ENCODE results near the gene FAM221B.

DNA sequence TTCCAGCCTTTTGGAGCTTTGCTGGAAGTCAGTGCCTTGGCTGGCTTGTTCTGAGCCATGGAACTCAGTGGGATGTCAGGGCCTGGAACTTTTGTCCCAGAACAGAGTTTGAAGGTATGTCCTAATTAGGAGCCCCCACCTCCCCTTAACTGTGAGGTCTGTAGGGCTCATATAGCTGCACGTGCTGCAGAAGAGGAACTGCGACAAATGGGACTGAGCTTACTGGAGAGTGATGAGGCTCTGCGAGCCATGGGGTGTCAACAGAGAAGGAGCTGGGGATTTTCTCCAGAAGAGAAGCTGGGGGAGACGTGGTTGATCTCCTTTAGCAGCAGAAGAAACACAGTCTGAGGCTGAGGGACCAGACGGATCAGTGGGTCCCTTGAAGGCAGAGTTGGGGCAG lies 11.4 kb upstream of the FAM221B start:
- TF ChIP-seq, protein P1, sequence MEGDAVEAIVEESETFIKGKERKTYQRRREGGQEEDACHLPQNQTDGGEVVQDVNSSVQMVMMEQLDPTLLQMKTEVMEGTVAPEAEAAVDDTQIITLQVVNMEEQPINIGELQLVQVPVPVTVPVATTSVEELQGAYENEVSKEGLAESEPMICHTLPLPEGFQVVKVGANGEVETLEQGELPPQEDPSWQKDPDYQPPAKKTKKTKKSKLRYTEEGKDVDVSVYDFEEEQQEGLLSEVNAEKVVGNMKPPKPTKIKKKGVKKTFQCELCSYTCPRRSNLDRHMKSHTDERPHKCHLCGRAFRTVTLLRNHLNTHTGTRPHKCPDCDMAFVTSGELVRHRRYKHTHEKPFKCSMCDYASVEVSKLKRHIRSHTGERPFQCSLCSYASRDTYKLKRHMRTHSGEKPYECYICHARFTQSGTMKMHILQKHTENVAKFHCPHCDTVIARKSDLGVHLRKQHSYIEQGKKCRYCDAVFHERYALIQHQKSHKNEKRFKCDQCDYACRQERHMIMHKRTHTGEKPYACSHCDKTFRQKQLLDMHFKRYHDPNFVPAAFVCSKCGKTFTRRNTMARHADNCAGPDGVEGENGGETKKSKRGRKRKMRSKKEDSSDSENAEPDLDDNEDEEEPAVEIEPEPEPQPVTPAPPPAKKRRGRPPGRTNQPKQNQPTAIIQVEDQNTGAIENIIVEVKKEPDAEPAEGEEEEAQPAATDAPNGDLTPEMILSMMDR (conservative IDR thresholded peaks at IDR 0.05 in 1 of 2, IDR thresholded peaks at IDR 0.05 in 1 of 2; ENCODE audit: extremely low read depth in 1 of 2, insufficient read depth in 1 of 2, low read depth in 1 of 2, low read length in 2 of 2) = no peak
- no peak for TF ChIP-seq EZH2 (IDR thresholded peaks at IDR 0.05; ENCODE audit: borderline replicate concordance, low read length)
